GM23338 (cell line): Measurements from ENCODE around the gene CSPG5. TPM values are rescaled to one million over a fixed set of nuclear protein-coding genes. Genes with fewer than 3 reads are reported as not detected.

Source experiments
- ATAC-seq: fragments of 200-7000 bp; cut with Tn5 transposase; 3 replicates; pipeline ENCODE4 v1.9.1; 2020
- DNase-seq: peaks from one replicate; pipeline ENCODE4 v3.0.0-alpha.2; 2015; ENCODE audit warnings: low spot score
- H2AFZ ChIP-seq: fragments of 200-600 bp; sonication (generic); 2 replicates; pipeline ENCODE4 v1.8.0; 2016; ENCODE audit warnings: antibody characterized with exemption, mild to moderate bottlenecking, moderate library complexity
- H3F3A ChIP-seq: fragments of 200-600 bp; sonication (generic); replicated peaks from 2 replicates; pipeline ENCODE4 v1.8.0; 2017; ENCODE audit warnings: antibody characterized with exemption, mixed run types, low read depth
- H3K27ac ChIP-seq: fragments of 200-600 bp; sonication (generic); 2 replicates; pipeline ENCODE4 v1.6.1; 2016; ENCODE audit warnings: low read depth
- H3K27me3 ChIP-seq: fragments of 200-600 bp; sonication (generic); 2 replicates; pipeline ENCODE4 v1.8.0; 2016; ENCODE audit warnings: mild to moderate bottlenecking, mixed run types, moderate library complexity; ENCODE audit not compliant: insufficient read depth
- H3K36me3 ChIP-seq: fragments of 200-600 bp; sonication (generic); 2 replicates; pipeline ENCODE4 v1.8.0; 2016; ENCODE audit warnings: mild to moderate bottlenecking; ENCODE audit not compliant: insufficient read depth
- H3K4me1 ChIP-seq: fragments of 200-600 bp; sonication (generic); 2 replicates; pipeline ENCODE4 v1.8.0; 2016; ENCODE audit warnings: mild to moderate bottlenecking, moderate library complexity; ENCODE audit not compliant: insufficient read depth
- H3K4me2 ChIP-seq: fragments of 200-600 bp; sonication (generic); 2 replicates; pipeline ENCODE4 v1.7.1; 2017; ENCODE audit warnings: mixed run types
- H3K4me3 ChIP-seq: fragments of 200-600 bp; sonication (generic); 2 replicates; pipeline ENCODE4 v1.6.1; 2016; ENCODE audit warnings: mixed run types
- H3K79me2 ChIP-seq: fragments of 200-600 bp; sonication (generic); replicated peaks from 2 replicates; pipeline ENCODE4 v1.8.0; 2017; ENCODE audit warnings: mild to moderate bottlenecking; ENCODE audit not compliant: insufficient read depth
- H3K9me2 ChIP-seq: fragments of 200-600 bp; sonication (generic); 2 replicates; pipeline ENCODE4 v1.8.0; 2017; ENCODE audit not compliant: insufficient read depth
- H4K20me1 ChIP-seq: fragments of 200-600 bp; sonication (generic); replicated peaks from 2 replicates; pipeline ENCODE4 v1.8.0; 2017; ENCODE audit warnings: mild to moderate bottlenecking; ENCODE audit not compliant: insufficient read depth
- H3K27ac Mint-ChIP-seq: 2 replicates; pipeline ENCODE4 v1.8.0; 2020; ENCODE audit warnings: inconsistent platforms, mild to moderate bottlenecking, moderate library complexity, mixed read lengths
- H3K27me3 Mint-ChIP-seq: 3 replicates; pipeline ENCODE4 v1.8.0; 2022; ENCODE audit warnings: low read depth, mild to moderate bottlenecking, moderate library complexity, mixed read lengths, inconsistent platforms; ENCODE audit not compliant: insufficient read depth, poor library complexity
- H3K36me3 Mint-ChIP-seq: 3 replicates; pipeline ENCODE4 v1.8.0; 2021; ENCODE audit warnings: low read depth, mild to moderate bottlenecking, inconsistent platforms, moderate library complexity, mixed read lengths
- H3K4me1 Mint-ChIP-seq: 3 replicates; pipeline ENCODE4 v1.8.0; 2020; ENCODE audit warnings: mild to moderate bottlenecking, inconsistent platforms, mixed read lengths
- H3K4me3 Mint-ChIP-seq: 3 replicates; pipeline ENCODE4 v1.8.0; 2021; ENCODE audit warnings: moderate library complexity, mild to moderate bottlenecking, inconsistent platforms, mixed read lengths
- H3K9me3 Mint-ChIP-seq: 3 replicates; pipeline ENCODE4 v1.8.0; 2020; ENCODE audit warnings: moderate library complexity, mild to moderate bottlenecking, inconsistent platforms, mixed read lengths
- CREB1 ChIP-seq: fragments of 250-450 bp; sonication (Bioruptor Pico); IDR thresholded peaks from 2 replicates; pipeline ENCODE4 v1.5.0; 2020; ENCODE audit warnings: low read depth, mild to moderate bottlenecking, moderate library complexity
- EZH2 ChIP-seq: fragments of 200-600 bp; sonication (generic); IDR thresholded peaks from one replicate; pipeline ENCODE4 v1.8.0; 2017; ENCODE audit warnings: antibody characterized with exemption, mild to moderate bottlenecking, low read depth; ENCODE audit not compliant: unreplicated experiment
- EZH2phosphoT487 ChIP-seq: fragments of 200-600 bp; sonication (generic); IDR thresholded peaks from one replicate; pipeline ENCODE4 v1.8.1; 2018; ENCODE audit warnings: antibody characterized with exemption; ENCODE audit not compliant: unreplicated experiment
- JUNB ChIP-seq: IDR thresholded peaks from one replicate; pipeline ENCODE4 v1.6.1; 2016; ENCODE audit warnings: antibody characterized with exemption; ENCODE audit not compliant: unreplicated experiment
- NANOG ChIP-seq: IDR thresholded peaks from 2 replicates; pipeline ENCODE4 v1.6.1; 2016; ENCODE audit warnings: antibody characterized with exemption, borderline replicate concordance
- POLR2AphosphoS5 ChIP-seq: IDR thresholded peaks from 2 replicates; pipeline ENCODE4 v1.6.1; 2016; ENCODE audit warnings: antibody characterized with exemption, low read depth
- STAT1 ChIP-seq: IDR thresholded peaks from one replicate; pipeline ENCODE4 v1.6.1; 2016; ENCODE audit warnings: antibody characterized with exemption; ENCODE audit not compliant: unreplicated experiment
- ZNF114 ChIP-seq: fragments of 250-450 bp; sonication (Bioruptor Pico); IDR thresholded peaks from 2 replicates; pipeline ENCODE4 v1.5.0; 2020; ENCODE audit warnings: mild to moderate bottlenecking, moderate library complexity
- ZNF331 ChIP-seq: fragments of 250-450 bp; sonication (Bioruptor Pico); IDR thresholded peaks from 2 replicates; pipeline ENCODE4 v1.5.0; 2020; ENCODE audit warnings: low read depth, mild to moderate bottlenecking, moderate library complexity
- polyA plus RNA-seq: library from polyadenylated mRNA; unstranded; fragments of >200 nt; fragmentation: Nextera tagmentation; extraction: Ambion mirVana; gene quantifications from 2 replicates; pipeline ENCODE4 v1.2.1, GENCODE V29; 2016
- total RNA-seq: library from RNA; depleted of rRNA; stranded (reverse); fragments of >200 nt; shearing (Covaris generic); gene quantifications from 2 replicates; pipeline ENCODE4 v1.2.3, GENCODE V29; 2014
- TF ChIP-seq, protein P1 (sequence below): IDR thresholded peaks from one replicate; pipeline ENCODE4 v1.6.1; 2018; ENCODE audit warnings: antibody characterized with exemption; ENCODE audit not compliant: unreplicated experiment
- TF ChIP-seq, protein P2 (sequence below): IDR thresholded peaks from 2 replicates; pipeline ENCODE4 v1.6.1; 2016; ENCODE audit warnings: antibody characterized with exemption
- TF ChIP-seq, protein P3 (sequence below), 2 experiments: fragments of 200-600 bp in 1 of 2; sonication (generic) in 1 of 2; conservative IDR thresholded peaks; 2 replicates each; pipeline versions ENCODE4 v1.5.1 to v1.6.1; 2016 to 2017; ENCODE audit warnings: antibody characterized with exemption in 2 of 2, low read depth in 2 of 2, mild to moderate bottlenecking in 2 of 2, moderate library complexity in 1 of 2
- TF ChIP-seq, protein P4 (sequence below): fragments of 250-450 bp; sonication (Bioruptor Pico); IDR thresholded peaks from 2 replicates; pipeline ENCODE4 v1.5.0; 2020; ENCODE audit warnings: mild to moderate bottlenecking, moderate library complexity

CSPG5 gene
- total and polyA plus RNA-seq, 2 experiments from 2014 or later, result 0.86 to 4.3 TPM

DNA sequence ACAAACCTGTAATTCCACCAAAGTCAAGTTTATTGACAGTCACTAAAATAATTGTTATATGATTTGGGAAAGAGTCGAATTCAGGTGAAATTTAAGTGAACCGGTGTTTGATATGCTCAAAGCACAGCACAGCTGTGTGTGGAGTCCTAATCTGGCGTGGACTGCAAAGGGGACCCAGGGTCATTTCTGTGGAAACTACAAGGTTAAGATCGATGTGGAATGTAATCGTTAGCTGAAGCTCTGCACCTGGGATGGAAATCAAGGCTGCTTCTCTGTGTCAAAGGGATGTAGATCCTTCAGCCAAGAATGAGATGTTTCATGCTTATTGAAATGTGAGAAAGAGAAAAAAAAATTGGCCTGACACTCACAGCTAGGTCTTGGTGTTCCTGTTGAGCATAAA, 63.6 kb downstream of the CSPG5 start:
- H4K20me1 ChIP-seq, result no peaks in the 10 kb centered on the region
- TF ChIP-seq EZH2phosphoT487, result no peak
- TF ChIP-seq ZNF114, result no peak
- TF ChIP-seq, protein P1, sequence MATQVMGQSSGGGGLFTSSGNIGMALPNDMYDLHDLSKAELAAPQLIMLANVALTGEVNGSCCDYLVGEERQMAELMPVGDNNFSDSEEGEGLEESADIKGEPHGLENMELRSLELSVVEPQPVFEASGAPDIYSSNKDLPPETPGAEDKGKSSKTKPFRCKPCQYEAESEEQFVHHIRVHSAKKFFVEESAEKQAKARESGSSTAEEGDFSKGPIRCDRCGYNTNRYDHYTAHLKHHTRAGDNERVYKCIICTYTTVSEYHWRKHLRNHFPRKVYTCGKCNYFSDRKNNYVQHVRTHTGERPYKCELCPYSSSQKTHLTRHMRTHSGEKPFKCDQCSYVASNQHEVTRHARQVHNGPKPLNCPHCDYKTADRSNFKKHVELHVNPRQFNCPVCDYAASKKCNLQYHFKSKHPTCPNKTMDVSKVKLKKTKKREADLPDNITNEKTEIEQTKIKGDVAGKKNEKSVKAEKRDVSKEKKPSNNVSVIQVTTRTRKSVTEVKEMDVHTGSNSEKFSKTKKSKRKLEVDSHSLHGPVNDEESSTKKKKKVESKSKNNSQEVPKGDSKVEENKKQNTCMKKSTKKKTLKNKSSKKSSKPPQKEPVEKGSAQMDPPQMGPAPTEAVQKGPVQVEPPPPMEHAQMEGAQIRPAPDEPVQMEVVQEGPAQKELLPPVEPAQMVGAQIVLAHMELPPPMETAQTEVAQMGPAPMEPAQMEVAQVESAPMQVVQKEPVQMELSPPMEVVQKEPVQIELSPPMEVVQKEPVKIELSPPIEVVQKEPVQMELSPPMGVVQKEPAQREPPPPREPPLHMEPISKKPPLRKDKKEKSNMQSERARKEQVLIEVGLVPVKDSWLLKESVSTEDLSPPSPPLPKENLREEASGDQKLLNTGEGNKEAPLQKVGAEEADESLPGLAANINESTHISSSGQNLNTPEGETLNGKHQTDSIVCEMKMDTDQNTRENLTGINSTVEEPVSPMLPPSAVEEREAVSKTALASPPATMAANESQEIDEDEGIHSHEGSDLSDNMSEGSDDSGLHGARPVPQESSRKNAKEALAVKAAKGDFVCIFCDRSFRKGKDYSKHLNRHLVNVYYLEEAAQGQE, result no peak
- TF ChIP-seq JUNB, result no peak
- no peak for TF ChIP-seq EZH2
- TF ChIP-seq, protein P2, sequence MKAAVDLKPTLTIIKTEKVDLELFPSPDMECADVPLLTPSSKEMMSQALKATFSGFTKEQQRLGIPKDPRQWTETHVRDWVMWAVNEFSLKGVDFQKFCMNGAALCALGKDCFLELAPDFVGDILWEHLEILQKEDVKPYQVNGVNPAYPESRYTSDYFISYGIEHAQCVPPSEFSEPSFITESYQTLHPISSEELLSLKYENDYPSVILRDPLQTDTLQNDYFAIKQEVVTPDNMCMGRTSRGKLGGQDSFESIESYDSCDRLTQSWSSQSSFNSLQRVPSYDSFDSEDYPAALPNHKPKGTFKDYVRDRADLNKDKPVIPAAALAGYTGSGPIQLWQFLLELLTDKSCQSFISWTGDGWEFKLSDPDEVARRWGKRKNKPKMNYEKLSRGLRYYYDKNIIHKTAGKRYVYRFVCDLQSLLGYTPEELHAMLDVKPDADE, result no peak
- TF ChIP-seq POLR2AphosphoS5, result no peak
- TF ChIP-seq STAT1, result no peak
- TF ChIP-seq CREB1 (CRISPR knock-in tag), result no peak
- TF ChIP-seq, protein P3, sequence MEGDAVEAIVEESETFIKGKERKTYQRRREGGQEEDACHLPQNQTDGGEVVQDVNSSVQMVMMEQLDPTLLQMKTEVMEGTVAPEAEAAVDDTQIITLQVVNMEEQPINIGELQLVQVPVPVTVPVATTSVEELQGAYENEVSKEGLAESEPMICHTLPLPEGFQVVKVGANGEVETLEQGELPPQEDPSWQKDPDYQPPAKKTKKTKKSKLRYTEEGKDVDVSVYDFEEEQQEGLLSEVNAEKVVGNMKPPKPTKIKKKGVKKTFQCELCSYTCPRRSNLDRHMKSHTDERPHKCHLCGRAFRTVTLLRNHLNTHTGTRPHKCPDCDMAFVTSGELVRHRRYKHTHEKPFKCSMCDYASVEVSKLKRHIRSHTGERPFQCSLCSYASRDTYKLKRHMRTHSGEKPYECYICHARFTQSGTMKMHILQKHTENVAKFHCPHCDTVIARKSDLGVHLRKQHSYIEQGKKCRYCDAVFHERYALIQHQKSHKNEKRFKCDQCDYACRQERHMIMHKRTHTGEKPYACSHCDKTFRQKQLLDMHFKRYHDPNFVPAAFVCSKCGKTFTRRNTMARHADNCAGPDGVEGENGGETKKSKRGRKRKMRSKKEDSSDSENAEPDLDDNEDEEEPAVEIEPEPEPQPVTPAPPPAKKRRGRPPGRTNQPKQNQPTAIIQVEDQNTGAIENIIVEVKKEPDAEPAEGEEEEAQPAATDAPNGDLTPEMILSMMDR (conservative IDR thresholded peaks at IDR 0.05; ENCODE audit: low read depth in 2 of 2), result no peak
- TF ChIP-seq ZNF331 (CRISPR knock-in tag), result no peak
- TF ChIP-seq NANOG, result no peak
- TF ChIP-seq, protein P4, sequence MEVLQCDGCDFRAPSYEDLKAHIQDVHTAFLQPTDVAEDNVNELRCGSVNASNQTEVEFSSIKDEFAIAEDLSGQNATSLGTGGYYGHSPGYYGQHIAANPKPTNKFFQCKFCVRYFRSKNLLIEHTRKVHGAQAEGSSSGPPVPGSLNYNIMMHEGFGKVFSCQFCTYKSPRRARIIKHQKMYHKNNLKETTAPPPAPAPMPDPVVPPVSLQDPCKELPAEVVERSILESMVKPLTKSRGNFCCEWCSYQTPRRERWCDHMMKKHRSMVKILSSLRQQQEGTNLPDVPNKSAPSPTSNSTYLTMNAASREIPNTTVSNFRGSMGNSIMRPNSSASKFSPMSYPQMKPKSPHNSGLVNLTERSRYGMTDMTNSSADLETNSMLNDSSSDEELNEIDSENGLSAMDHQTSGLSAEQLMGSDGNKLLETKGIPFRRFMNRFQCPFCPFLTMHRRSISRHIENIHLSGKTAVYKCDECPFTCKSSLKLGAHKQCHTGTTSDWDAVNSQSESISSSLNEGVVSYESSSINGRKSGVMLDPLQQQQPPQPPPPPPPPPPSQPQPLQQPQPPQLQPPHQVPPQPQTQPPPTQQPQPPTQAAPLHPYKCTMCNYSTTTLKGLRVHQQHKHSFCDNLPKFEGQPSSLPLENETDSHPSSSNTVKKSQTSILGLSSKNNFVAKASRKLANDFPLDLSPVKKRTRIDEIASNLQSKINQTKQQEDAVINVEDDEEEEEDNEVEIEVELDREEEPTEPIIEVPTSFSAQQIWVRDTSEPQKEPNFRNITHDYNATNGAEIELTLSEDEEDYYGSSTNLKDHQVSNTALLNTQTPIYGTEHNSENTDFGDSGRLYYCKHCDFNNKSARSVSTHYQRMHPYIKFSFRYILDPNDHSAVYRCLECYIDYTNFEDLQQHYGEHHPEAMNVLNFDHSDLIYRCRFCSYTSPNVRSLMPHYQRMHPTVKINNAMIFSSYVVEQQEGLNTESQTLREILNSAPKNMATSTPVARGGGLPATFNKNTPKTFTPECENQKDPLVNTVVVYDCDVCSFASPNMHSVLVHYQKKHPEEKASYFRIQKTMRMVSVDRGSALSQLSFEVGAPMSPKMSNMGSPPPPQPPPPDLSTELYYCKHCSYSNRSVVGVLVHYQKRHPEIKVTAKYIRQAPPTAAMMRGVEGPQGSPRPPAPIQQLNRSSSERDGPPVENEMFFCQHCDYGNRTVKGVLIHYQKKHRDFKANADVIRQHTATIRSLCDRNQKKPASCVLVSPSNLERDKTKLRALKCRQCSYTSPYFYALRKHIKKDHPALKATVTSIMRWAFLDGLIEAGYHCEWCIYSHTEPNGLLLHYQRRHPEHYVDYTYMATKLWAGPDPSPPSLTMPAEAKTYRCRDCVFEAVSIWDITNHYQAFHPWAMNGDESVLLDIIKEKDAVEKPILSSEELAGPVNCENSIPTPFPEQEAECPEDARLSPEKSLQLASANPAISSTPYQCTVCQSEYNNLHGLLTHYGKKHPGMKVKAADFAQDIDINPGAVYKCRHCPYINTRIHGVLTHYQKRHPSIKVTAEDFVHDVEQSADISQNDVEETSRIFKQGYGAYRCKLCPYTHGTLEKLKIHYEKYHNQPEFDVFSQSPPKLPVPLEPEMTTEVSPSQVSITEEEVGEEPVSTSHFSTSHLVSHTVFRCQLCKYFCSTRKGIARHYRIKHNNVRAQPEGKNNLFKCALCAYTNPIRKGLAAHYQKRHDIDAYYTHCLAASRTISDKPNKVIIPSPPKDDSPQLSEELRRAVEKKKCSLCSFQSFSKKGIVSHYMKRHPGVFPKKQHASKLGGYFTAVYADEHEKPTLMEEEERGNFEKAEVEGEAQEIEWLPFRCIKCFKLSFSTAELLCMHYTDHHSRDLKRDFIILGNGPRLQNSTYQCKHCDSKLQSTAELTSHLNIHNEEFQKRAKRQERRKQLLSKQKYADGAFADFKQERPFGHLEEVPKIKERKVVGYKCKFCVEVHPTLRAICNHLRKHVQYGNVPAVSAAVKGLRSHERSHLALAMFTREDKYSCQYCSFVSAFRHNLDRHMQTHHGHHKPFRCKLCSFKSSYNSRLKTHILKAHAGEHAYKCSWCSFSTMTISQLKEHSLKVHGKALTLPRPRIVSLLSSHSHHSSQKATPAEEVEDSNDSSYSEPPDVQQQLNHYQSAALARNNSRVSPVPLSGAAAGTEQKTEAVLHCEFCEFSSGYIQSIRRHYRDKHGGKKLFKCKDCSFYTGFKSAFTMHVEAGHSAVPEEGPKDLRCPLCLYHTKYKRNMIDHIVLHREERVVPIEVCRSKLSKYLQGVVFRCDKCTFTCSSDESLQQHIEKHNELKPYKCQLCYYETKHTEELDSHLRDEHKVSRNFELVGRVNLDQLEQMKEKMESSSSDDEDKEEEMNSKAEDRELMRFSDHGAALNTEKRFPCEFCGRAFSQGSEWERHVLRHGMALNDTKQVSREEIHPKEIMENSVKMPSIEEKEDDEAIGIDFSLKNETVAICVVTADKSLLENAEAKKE, result no peak
- no peak for ATAC-seq

More for the DNA sequence above, 63.6 kb downstream of the CSPG5 start:
- H3K4me3 ChIP-seq, result no peak overlapping the region
- no peak overlapping the region for H3K27ac Mint-ChIP-seq
- peaks cover 17% of the 10 kb centered on the region for H3K36me3 Mint-ChIP-seq
- H3K4me2 ChIP-seq, result no peak overlapping the region
- no peaks in the 10 kb centered on the region for H3K9me2 ChIP-seq
- H3K27me3 Mint-ChIP-seq, result peaks cover 19% of the 10 kb centered on the region
- H3K27me3 ChIP-seq, result no peaks in the 10 kb centered on the region
- no peaks in the 10 kb centered on the region; the same call in 1 of the 3 replicates for H3K9me3 Mint-ChIP-seq
- no peak for DNase-seq
- no peak overlapping the region for H3K27ac ChIP-seq
- H3K4me1 Mint-ChIP-seq, result peaks cover 4% of the 10 kb centered on the region; the same call in 2 of the 3 replicates
- peaks cover 10% of the 10 kb centered on the region; the same call in 1 of the 2 replicates for H3F3A ChIP-seq
- H2AFZ ChIP-seq, result no peak overlapping the region
- H3K4me3 Mint-ChIP-seq, result peak overlapping the region; percentile 47; the same call in 2 of the 3 replicates
- peaks cover 2% of the 10 kb centered on the region; the same call in 1 of the 2 replicates for H3K36me3 ChIP-seq
- H3K79me2 ChIP-seq, result peaks cover 25% of the 10 kb centered on the region
- peaks cover 9% of the 10 kb centered on the region for H3K4me1 ChIP-seq
